H9 (cell line): ENCODE data around the gene ABHD11. TPM values are rescaled to one million over a fixed set of nuclear protein-coding genes. Genes with fewer than 3 reads are reported as not detected.

Source experiments
- DNase-seq: peaks from one replicate; pipeline ENCODE4 v3.0.0-alpha.2; 2017
- H2AFZ ChIP-seq: one replicate; pipeline ENCODE4 v1.6.1; 2013; ENCODE audit warnings: mild to moderate bottlenecking, low read length, control low read depth, moderate library complexity
- H2AK5ac ChIP-seq: 2 replicates; pipeline ENCODE4 v1.6.1; 2013; ENCODE audit warnings: low read length, control low read depth, mixed read lengths; ENCODE audit not compliant: insufficient read length
- H2BK120ac ChIP-seq: one replicate; pipeline ENCODE4 v1.6.1; 2013; ENCODE audit warnings: low read depth, mild to moderate bottlenecking, low read length, control low read depth, inconsistent platforms; ENCODE audit not compliant: poor library complexity, severe bottlenecking
- H2BK12ac ChIP-seq: 2 replicates; pipeline ENCODE4 v1.6.1; 2013; ENCODE audit warnings: low read length, control low read depth, mixed read lengths, low read depth; ENCODE audit not compliant: insufficient read length
- H2BK15ac ChIP-seq: 2 replicates; pipeline ENCODE4 v1.6.1; 2013; ENCODE audit warnings: low read depth, low read length, control low read depth
- H2BK20ac ChIP-seq: one replicate; pipeline ENCODE4 v1.6.1; 2013; ENCODE audit warnings: low read depth, mild to moderate bottlenecking, low read length, control low read depth, inconsistent platforms; ENCODE audit not compliant: poor library complexity, severe bottlenecking
- H2BK5ac ChIP-seq: 2 replicates; pipeline ENCODE4 v1.6.1; 2013; ENCODE audit warnings: low read length, control low read depth, mixed read lengths; ENCODE audit not compliant: insufficient read length
- H3K14ac ChIP-seq: 2 replicates; pipeline ENCODE4 v1.6.1; 2013; ENCODE audit warnings: low read length, control low read depth; ENCODE audit not compliant: insufficient read depth
- H3K18ac ChIP-seq: 2 replicates; pipeline ENCODE4 v1.6.1; 2013; ENCODE audit warnings: low read depth, mild to moderate bottlenecking, mixed read lengths, low read length, control low read depth; ENCODE audit not compliant: insufficient read length
- H3K23ac ChIP-seq: 2 replicates; pipeline ENCODE4 v1.6.1; 2013; ENCODE audit warnings: low read length, control low read depth, mixed read lengths, low read depth; ENCODE audit not compliant: insufficient read length
- H3K23me2 ChIP-seq: 2 replicates; pipeline ENCODE4 v1.6.1; 2013; ENCODE audit warnings: low read depth, mild to moderate bottlenecking, mixed read lengths, low read length, control low read depth; ENCODE audit not compliant: insufficient read length, poor library complexity, severe bottlenecking
- H3K27ac ChIP-seq: 2 replicates; pipeline ENCODE4 v1.5.1; 2013; ENCODE audit warnings: low read length, control low read depth, mixed read lengths, low read depth; ENCODE audit not compliant: insufficient read length
- H3K27me3 ChIP-seq: 2 replicates; pipeline ENCODE4 v1.6.1; 2013; ENCODE audit warnings: low read length, control low read depth, inconsistent platforms; ENCODE audit not compliant: insufficient read depth
- H3K4ac ChIP-seq: 2 replicates; pipeline ENCODE4 v1.6.1; 2013; ENCODE audit warnings: low read depth, mild to moderate bottlenecking, control low read depth, inconsistent platforms, low read length, moderate library complexity
- H3K4me1 ChIP-seq: 2 replicates; pipeline ENCODE4 v1.6.1; 2013; ENCODE audit warnings: low read length, control low read depth, inconsistent platforms; ENCODE audit not compliant: insufficient read depth
- H3K4me2 ChIP-seq: 2 replicates; pipeline ENCODE4 v1.6.1; 2013; ENCODE audit warnings: low read length, control low read depth, mixed read lengths; ENCODE audit not compliant: insufficient read length, insufficient read depth
- H3K56ac ChIP-seq: 2 replicates; pipeline ENCODE4 v1.6.1; 2013; ENCODE audit warnings: low read depth, mild to moderate bottlenecking, mixed read lengths, low read length, control low read depth; ENCODE audit not compliant: insufficient read length
- H3K79me1 ChIP-seq: 2 replicates; pipeline ENCODE4 v1.6.1; 2013; ENCODE audit warnings: low read depth, mild to moderate bottlenecking, moderate library complexity, low read length, control low read depth, inconsistent platforms; ENCODE audit not compliant: insufficient read depth, poor library complexity, severe bottlenecking
- H3K79me2 ChIP-seq: 2 replicates; pipeline ENCODE4 v1.6.1; 2013; ENCODE audit warnings: low read length, control low read depth, inconsistent platforms; ENCODE audit not compliant: insufficient read depth
- H3K9ac ChIP-seq: 2 replicates; pipeline ENCODE4 v1.6.1; 2013; ENCODE audit warnings: low read length, control low read depth, mixed read lengths; ENCODE audit not compliant: insufficient read length; ENCODE audit errors: extremely low read depth
- H3K9me3 ChIP-seq: one replicate; pipeline ENCODE4 v1.6.1; 2013; ENCODE audit warnings: low read depth, low read length, inconsistent platforms; ENCODE audit not compliant: control insufficient read depth
- H3T11ph ChIP-seq: one replicate; pipeline ENCODE4 v1.6.1; 2013; ENCODE audit warnings: mild to moderate bottlenecking, low read length, control low read depth, inconsistent platforms
- H4K20me1 ChIP-seq: one replicate; pipeline ENCODE4 v1.6.1; 2013; ENCODE audit not compliant: control insufficient read depth, insufficient read length, insufficient read depth
- H4K5ac ChIP-seq: 2 replicates; pipeline ENCODE4 v1.6.1; 2013; ENCODE audit warnings: low read depth, mild to moderate bottlenecking, mixed read lengths, low read length, control low read depth; ENCODE audit not compliant: insufficient read length
- H4K8ac ChIP-seq: replicated peaks from 2 replicates; pipeline ENCODE4 v1.6.1; 2013; ENCODE audit warnings: low read length, control low read depth, mixed read lengths, low read depth; ENCODE audit not compliant: insufficient read length
- H4K91ac ChIP-seq: 2 replicates; pipeline ENCODE4 v1.6.1; 2013; ENCODE audit warnings: low read depth, mild to moderate bottlenecking, moderate library complexity, mixed read lengths, low read length, control low read depth; ENCODE audit not compliant: insufficient read length
- H3K27ac Mint-ChIP-seq, 3 experiments: 2 replicates in 2 of 3; 3 replicates in 1 of 3; pipeline ENCODE4 v1.8.0; 2020 to 2021; ENCODE audit warnings: mixed read lengths in 3 of 3, mild to moderate bottlenecking in 1 of 3, moderate library complexity in 1 of 3
- H3K27me3 Mint-ChIP-seq: 2 replicates; pipeline ENCODE4 v1.8.0; 2021; ENCODE audit warnings: low read depth, mild to moderate bottlenecking, moderate library complexity, mixed read lengths
- H3K36me3 Mint-ChIP-seq, 3 experiments: 2 replicates in 2 of 3; 3 replicates in 1 of 3; pipeline ENCODE4 v1.8.0; 2020 to 2021; ENCODE audit warnings: low read depth in 3 of 3, mixed read lengths in 3 of 3; ENCODE audit not compliant: insufficient read depth in 1 of 3
- H3K4me1 Mint-ChIP-seq, 2 experiments: 2 replicates each; pipeline ENCODE4 v1.8.0; 2020; ENCODE audit warnings: mixed read lengths in 2 of 2
- H3K4me3 Mint-ChIP-seq, 2 experiments: 2 replicates in 1 of 2; 3 replicates in 1 of 2; pipeline ENCODE4 v1.8.0; 2020 to 2021; ENCODE audit warnings: mild to moderate bottlenecking in 2 of 2, mixed read lengths in 2 of 2, moderate library complexity in 1 of 2
- H3K9me3 Mint-ChIP-seq, 2 experiments: 2 replicates in 1 of 2; 3 replicates in 1 of 2; pipeline ENCODE4 v1.8.0; 2020; ENCODE audit warnings: mild to moderate bottlenecking in 2 of 2, mixed read lengths in 2 of 2, moderate library complexity in 1 of 2
- CTCF ChIP-seq: fragments of 200-600 bp; sonication (generic); conservative IDR thresholded peaks from 3 replicates; pipeline ENCODE4 v1.8.0; 2021; ENCODE audit warnings: antibody characterized with exemption, mild to moderate bottlenecking
- WGBS: extraction: QIAGEN DNeasy Blood & Tissue Kit; methylation state at CpG from one replicate; pipeline ENCODE4 v1.1.7; 2013; ENCODE audit warnings: missing lambda C conversion rate, low lambda C conversion rate, mixed read lengths; ENCODE audit not compliant: insufficient read length; ENCODE audit errors: extremely low coverage; 5-methylcytosine and 5-hydroxymethylcytosine counted together
- total RNA-seq: library from RNA; stranded (reverse); gene quantifications from 2 replicates; pipeline ENCODE4 v1.2.1, GENCODE V29; 2021

Gene ABHD11
- total RNA-seq, 1 experiment from 2014 or later: 34.4 TPM

- Histone ChIP-seq H4K91ac (no peak overlapping the region), H3K27ac (no peak overlapping the region), H3K27me3 (no peaks in the 10 kb centered on the region), H2AK5ac (no peak overlapping the region), H3K79me1 (no peaks in the 10 kb centered on the region), H2BK5ac (no peak overlapping the region), H4K5ac (no peak overlapping the region), H3K18ac (no peak overlapping the region), H3K4ac (no peak overlapping the region), H3K79me2 (no peaks in the 10 kb centered on the region), H3K14ac (no peak overlapping the region), H4K8ac (no peak overlapping the region), H2BK15ac (no peak overlapping the region), H3K9ac (no peak overlapping the region), H3K23ac (no peak overlapping the region), H4K20me1 (no peaks in the 10 kb centered on the region), H2BK120ac (no peak overlapping the region), H3K4me2 (no peak overlapping the region), H2AFZ (no peak overlapping the region), H3K9me3 (no peaks in the 10 kb centered on the region), H2BK12ac (no peak overlapping the region), H3K56ac (no peak overlapping the region), H2BK20ac (no peak overlapping the region), H3K4me1 (peaks cover 4% of the 10 kb centered on the region; the same call in 1 of the 2 replicates), H3K23me2 (no peaks in the 10 kb centered on the region), H3T11ph (no peak overlapping the region)
- Mint-ChIP-seq H3K36me3 (no peaks in the 10 kb centered on the region), H3K27ac (peak overlapping the region in 2 of 3 experiments; percentile 45 to 59; a peak in 2 of 7 replicates), H3K9me3 (no peaks in the 10 kb centered on the region), H3K27me3 (peaks cover 6% of the 10 kb centered on the region), H3K4me3 (no peak overlapping the region), H3K4me1 (peaks cover 9 to 19% of the 10 kb centered on the region in 2 experiments)
- no peak for DNase-seq
- no peak for TF ChIP-seq CTCF
- WGBS: no CpG with 5 or more reads among the region's 7 CpGs
These were observed 20.1 kb upstream of the ABHD11 start for GRCh38 chr7:73758581-73759138.
